GM12878 (cell line): ENCODE data around the gene SHC3. TPM values are rescaled to one million over a fixed set of nuclear protein-coding genes. Genes with fewer than 3 reads are reported as not detected.

Experiments
- ATAC-seq: fragments of 200-7000 bp; cut with Tn5 transposase; 3 replicates; pipeline ENCODE4 v1.9.1; 2020; ENCODE audit warnings: mild to moderate bottlenecking, moderate library complexity
- BruUV-seq: library from RNA; stranded (reverse); fragments of 400-500 nt; replicated peaks from 2 replicates; lab custom pipeline; 2021; lab: Mats Ljungman, UMichigan
- CTCF ChIA-PET: fragments of 300-600 bp; sonication (Branson Sonifier 250); formaldehyde crosslinking; extraction: SDS; loops from one replicate; lab custom pipeline; 2021; ENCODE audit warnings: inconsistent platforms; lab: Yijun Ruan, JAX
- POLR2A ChIA-PET: fragments of 350-600 bp; formaldehyde crosslinking; extraction: SDS; loops from one replicate; lab custom pipeline; 2021; ENCODE audit warnings: inconsistent platforms; lab: Charles Lee
- RAD21 ChIA-PET: fragments of 300-600 bp; sonication (Branson Sonifier 250); formaldehyde crosslinking; loops from one replicate; lab custom pipeline; 2023; ENCODE audit warnings: antibody characterized with exemption; ENCODE audit not compliant: unreplicated experiment; lab: Charles Lee
- SMC1A ChIA-PET: fragments of 300-600 bp; sonication (Branson Sonifier 250); formaldehyde crosslinking; loops from one replicate; lab custom pipeline; 2023; ENCODE audit not compliant: unreplicated experiment, uncharacterized antibody; lab: Charles Lee
- DNase-seq: peaks from one replicate; pipeline ENCODE4 v3.0.0-alpha.2; 2011; ENCODE audit warnings: low read depth, low spot score
- FAIRE-seq: peaks from 3 replicates; lab custom pipeline; 2011; peaks lifted over from hg19 to GRCh38; lab: Jason Lieb, UNC
- H2AFZ ChIP-seq: 2 replicates; pipeline ENCODE4 v1.6.0; 2011; ENCODE audit warnings: low read depth, low read length, control low read depth; ENCODE audit not compliant: control insufficient read depth
- H3K27ac ChIP-seq: 2 replicates; pipeline ENCODE4 v1.5.1; 2011; ENCODE audit warnings: control low read depth; ENCODE audit not compliant: control insufficient read depth, insufficient read depth
- H3K27me3 ChIP-seq, 2 experiments: replicated peaks in 1 of 2; 2 replicates each; pipeline versions ENCODE4 v1.6.0 to v1.6.1; 2011; ENCODE audit warnings: low read length in 1 of 2; ENCODE audit not compliant: control insufficient read depth in 2 of 2, insufficient read depth in 2 of 2
- H3K36me3 ChIP-seq, 2 experiments: 2 replicates each; pipeline ENCODE4 v1.5.1; 2011; ENCODE audit warnings: low read length in 1 of 2; ENCODE audit not compliant: control insufficient read depth in 2 of 2, insufficient read depth in 2 of 2
- H3K4me1 ChIP-seq: 2 replicates; pipeline ENCODE4 v1.6.1; 2011; ENCODE audit warnings: mild to moderate bottlenecking, low read length, moderate library complexity, mixed read lengths; ENCODE audit not compliant: control insufficient read depth, insufficient read depth
- H3K4me2 ChIP-seq: 2 replicates; pipeline ENCODE4 v1.6.0; 2011; ENCODE audit warnings: control low read depth; ENCODE audit not compliant: control insufficient read depth, insufficient read depth
- H3K4me3 ChIP-seq: fragments of 200-600 bp; sonication (generic); 2 replicates; pipeline ENCODE4 v1.5.1; 2016
- H3K79me2 ChIP-seq: 2 replicates; pipeline ENCODE4 v1.6.0; 2011; ENCODE audit warnings: low read length; ENCODE audit not compliant: control insufficient read depth, insufficient read depth
- H3K9ac ChIP-seq: 2 replicates; pipeline ENCODE4 v1.8.0; 2011; ENCODE audit warnings: low read length, control low read depth, mixed read lengths; ENCODE audit not compliant: control insufficient read depth, insufficient read depth
- H3K9me3 ChIP-seq: replicated peaks from 3 replicates; pipeline ENCODE4 v1.5.1; 2011; ENCODE audit warnings: mild to moderate bottlenecking, low read length; ENCODE audit not compliant: control insufficient read depth, insufficient read depth
- H4K20me1 ChIP-seq: 2 replicates; pipeline ENCODE4 v1.6.0; 2011; ENCODE audit not compliant: control insufficient read depth, insufficient read depth
- HDAC6 ChIP-seq: fragments of 200-600 bp; sonication (generic); IDR thresholded peaks from one replicate; pipeline ENCODE4 v1.8.0; 2017; ENCODE audit warnings: antibody characterized with exemption; ENCODE audit not compliant: unreplicated experiment
- MTA2 ChIP-seq: fragments of 450-650 bp; IDR thresholded peaks from 2 replicates; pipeline ENCODE4 v1.6.1; 2016; ENCODE audit warnings: low read depth, mild to moderate bottlenecking, moderate library complexity
- NFXL1 ChIP-seq: fragments of 450-650 bp; IDR thresholded peaks from 2 replicates; pipeline ENCODE4 v1.6.1; 2017; ENCODE audit warnings: antibody characterized with exemption, mild to moderate bottlenecking, borderline replicate concordance
- NR2C2 ChIP-seq: IDR thresholded peaks from 2 replicates; pipeline ENCODE4 v1.6.1; 2011; ENCODE audit warnings: borderline replicate concordance, low read depth; ENCODE audit not compliant: control insufficient read depth, insufficient read length
- PAX8 ChIP-seq: fragments of 450-650 bp; IDR thresholded peaks from 2 replicates; pipeline ENCODE4 v1.6.1; 2017; ENCODE audit warnings: mild to moderate bottlenecking, moderate library complexity
- PML ChIP-seq: IDR thresholded peaks from 2 replicates; pipeline ENCODE4 v1.6.1; 2012; ENCODE audit warnings: low read length, inconsistent platforms
- POLR2A ChIP-seq: IDR thresholded peaks from 2 replicates; pipeline ENCODE4 v1.6.1; 2011; ENCODE audit warnings: low read depth, mild to moderate bottlenecking, low read length
- RUNX3 ChIP-seq: IDR thresholded peaks from 2 replicates; pipeline ENCODE4 v1.6.1; 2012; ENCODE audit warnings: low read length, inconsistent platforms
- SMAD5 ChIP-seq: IDR thresholded peaks from 2 replicates; pipeline ENCODE4 v1.6.1; 2016; ENCODE audit warnings: antibody characterized with exemption, low read depth
- STAT3 ChIP-seq: IDR thresholded peaks from 2 replicates; pipeline ENCODE4 v1.6.1; 2011; ENCODE audit warnings: low read depth, low read length, improper control_type of control experiment
- TCF7 ChIP-seq: IDR thresholded peaks from 2 replicates; pipeline ENCODE4 v1.6.1; 2014; ENCODE audit warnings: antibody characterized with exemption, borderline replicate concordance
- ZNF207 ChIP-seq: fragments of 450-650 bp; IDR thresholded peaks from 2 replicates; pipeline ENCODE4 v1.6.1; 2014; ENCODE audit warnings: antibody characterized with exemption, mild to moderate bottlenecking, borderline replicate concordance
- ZZZ3 ChIP-seq: IDR thresholded peaks from 2 replicates; pipeline ENCODE4 v1.6.1; 2011; ENCODE audit warnings: low read depth; ENCODE audit not compliant: control insufficient read depth, insufficient read length
- WGBS: methylation state at CpG from one replicate; pipeline ENCODE4 v1.1.6; 2016; ENCODE audit warnings: low lambda C conversion rate; ENCODE audit not compliant: insufficient replicate concordance, insufficient coverage; ENCODE audit errors: missing lambda C conversion rate; 5-methylcytosine and 5-hydroxymethylcytosine counted together
- in situ Hi-C: fragments of 300-500 bp; cut with MboI; formaldehyde crosslinking; loops from 9 replicates; pipeline ENCODE4 v1.14.3; 2018; ENCODE audit warnings: mixed read lengths
- intact Hi-C: fragments of 100-400 bp; cut with micrococcal nuclease; formaldehyde crosslinking; loops from one replicate; pipeline ENCODE4 v1.14.2; 2022; ENCODE audit not compliant: unreplicated experiment
- polyA plus RNA-seq, 11 experiments: library from polyadenylated mRNA; depleted of rRNA in 4 of 11; unstranded in 6 of 11; stranded (reverse) in 5 of 11; fragments of >200 nt; fragmentation: Nextera tagmentation in 4 of 11; fragmentation: Illumina TruSeq in 1 of 11; extraction: Ambion mirVana in 4 of 11; extraction: Trizol in 1 of 11; gene quantifications; 1 replicate in 1 of 11; 2 replicates in 10 of 11; pipeline versions ENCODE4 v1.2.1 to v1.2.3, GENCODE V29; 2011 to 2016; ENCODE audit warnings: inconsistent platforms in 2 of 11, missing spikeins in 2 of 11, low read depth in 1 of 11
- total RNA-seq, 4 experiments: library from RNA; depleted of rRNA in 3 of 4; stranded (reverse); fragments of >200 nt in 3 of 4; fragmentation: Illumina TruSeq in 1 of 4; extraction: Trizol in 1 of 4; gene quantifications; 2 replicates each; pipeline versions ENCODE4 v1.2.1 to v1.2.3, GENCODE V29; 2013 to 2021
- TF ChIP-seq, protein P1 (sequence below): IDR thresholded peaks from 2 replicates; pipeline ENCODE4 v1.6.1; 2012; ENCODE audit warnings: mild to moderate bottlenecking, low read depth, low read length
- TF ChIP-seq, protein P2 (sequence below): fragments of 450-650 bp; formaldehyde crosslinking; IDR thresholded peaks from 2 replicates; pipeline ENCODE4 v1.5.0; 2022; ENCODE audit warnings: mild to moderate bottlenecking, missing genetic modification characterization
- TF ChIP-seq, protein P3 (sequence below): IDR thresholded peaks from 2 replicates; pipeline ENCODE4 v1.6.1; 2011; ENCODE audit warnings: mild to moderate bottlenecking, low read depth, low read length, moderate library complexity; ENCODE audit not compliant: insufficient replicate concordance
- TF ChIP-seq, protein P4 (sequence below): IDR thresholded peaks from 2 replicates; pipeline ENCODE4 v1.6.1; 2011; ENCODE audit warnings: borderline replicate concordance, low read depth, mild to moderate bottlenecking, moderate library complexity, mixed read lengths, low read length; ENCODE audit not compliant: insufficient read depth; ENCODE audit errors: extremely low read length

The SHC3 gene
- total and polyA plus RNA-seq, 10 of the 15 experiments (the other 5 are each of a cell fraction or from before 2014, with no cell fraction given) = 0.01 to 0.06 TPM; not detected in 8

DNA sequence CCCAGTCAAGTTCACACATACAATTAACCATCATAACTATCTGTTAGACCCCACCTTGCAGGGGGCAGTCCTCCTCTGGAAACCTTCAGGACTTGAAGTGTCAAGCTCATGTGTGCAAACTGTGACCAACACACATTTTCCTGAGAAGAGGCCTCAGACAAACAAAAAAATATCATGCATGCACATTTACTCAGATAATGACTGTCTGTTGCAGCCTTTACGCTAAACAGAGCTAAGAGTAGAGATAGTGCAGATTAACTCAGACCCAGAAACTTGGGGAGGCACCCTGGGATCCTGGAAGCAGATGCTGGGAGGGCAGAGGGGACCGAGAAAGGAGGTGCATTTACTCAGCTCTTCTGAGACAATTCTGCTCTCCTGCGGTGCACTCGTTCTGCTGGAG is 191.0 kb downstream of the SHC3 start:
- RAD21 ChIA-PET = no interaction called here
- intact Hi-C loops = no loop called here
- in situ Hi-C loops = no loop called here
- no peak overlapping the region for H3K27ac ChIP-seq
- no peak overlapping the region for H3K4me2 ChIP-seq
- SMC1A ChIA-PET = no interaction called here
- no peak overlapping the region for H2AFZ ChIP-seq
- CTCF ChIA-PET = no interaction called here
- WGBS = 49% methylated on average over 4 of the region's 4 CpGs
- no peak for DNase-seq
- H3K4me3 ChIP-seq = no peak overlapping the region
- BruUV-seq = no TSS peak
- POLR2A ChIA-PET = no interaction called here
- H4K20me1 ChIP-seq = no peaks in the 10 kb centered on the region
- H3K79me2 ChIP-seq = no peaks in the 10 kb centered on the region
- no peaks in the 10 kb centered on the region for H3K36me3 ChIP-seq
- H3K27me3 ChIP-seq = peaks cover 1 to 3% of the 10 kb centered on the region in 2 experiments; a peak in 2 of 4 replicates
- H3K9me3 ChIP-seq = no peaks in the 10 kb centered on the region
- FAIRE-seq = no peak
- no peak for ATAC-seq
- H3K9ac ChIP-seq = no peak overlapping the region
- H3K4me1 ChIP-seq = no peaks in the 10 kb centered on the region; the same call in 1 of the 2 replicates
- TF ChIP-seq PML (no peak), ZZZ3 (no peak), ZNF207 (no peak), MTA2 (no peak), RUNX3 (no peak), POLR2A (no peak), PAX8 (no peak), NFXL1 (no peak), NR2C2 (no peak), HDAC6 (no peak), STAT3 (no peak), TCF7 (no peak), SMAD5 (no peak)
- TF ChIP-seq, protein P1, sequence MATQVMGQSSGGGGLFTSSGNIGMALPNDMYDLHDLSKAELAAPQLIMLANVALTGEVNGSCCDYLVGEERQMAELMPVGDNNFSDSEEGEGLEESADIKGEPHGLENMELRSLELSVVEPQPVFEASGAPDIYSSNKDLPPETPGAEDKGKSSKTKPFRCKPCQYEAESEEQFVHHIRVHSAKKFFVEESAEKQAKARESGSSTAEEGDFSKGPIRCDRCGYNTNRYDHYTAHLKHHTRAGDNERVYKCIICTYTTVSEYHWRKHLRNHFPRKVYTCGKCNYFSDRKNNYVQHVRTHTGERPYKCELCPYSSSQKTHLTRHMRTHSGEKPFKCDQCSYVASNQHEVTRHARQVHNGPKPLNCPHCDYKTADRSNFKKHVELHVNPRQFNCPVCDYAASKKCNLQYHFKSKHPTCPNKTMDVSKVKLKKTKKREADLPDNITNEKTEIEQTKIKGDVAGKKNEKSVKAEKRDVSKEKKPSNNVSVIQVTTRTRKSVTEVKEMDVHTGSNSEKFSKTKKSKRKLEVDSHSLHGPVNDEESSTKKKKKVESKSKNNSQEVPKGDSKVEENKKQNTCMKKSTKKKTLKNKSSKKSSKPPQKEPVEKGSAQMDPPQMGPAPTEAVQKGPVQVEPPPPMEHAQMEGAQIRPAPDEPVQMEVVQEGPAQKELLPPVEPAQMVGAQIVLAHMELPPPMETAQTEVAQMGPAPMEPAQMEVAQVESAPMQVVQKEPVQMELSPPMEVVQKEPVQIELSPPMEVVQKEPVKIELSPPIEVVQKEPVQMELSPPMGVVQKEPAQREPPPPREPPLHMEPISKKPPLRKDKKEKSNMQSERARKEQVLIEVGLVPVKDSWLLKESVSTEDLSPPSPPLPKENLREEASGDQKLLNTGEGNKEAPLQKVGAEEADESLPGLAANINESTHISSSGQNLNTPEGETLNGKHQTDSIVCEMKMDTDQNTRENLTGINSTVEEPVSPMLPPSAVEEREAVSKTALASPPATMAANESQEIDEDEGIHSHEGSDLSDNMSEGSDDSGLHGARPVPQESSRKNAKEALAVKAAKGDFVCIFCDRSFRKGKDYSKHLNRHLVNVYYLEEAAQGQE = no peak
- TF ChIP-seq, protein P2, sequence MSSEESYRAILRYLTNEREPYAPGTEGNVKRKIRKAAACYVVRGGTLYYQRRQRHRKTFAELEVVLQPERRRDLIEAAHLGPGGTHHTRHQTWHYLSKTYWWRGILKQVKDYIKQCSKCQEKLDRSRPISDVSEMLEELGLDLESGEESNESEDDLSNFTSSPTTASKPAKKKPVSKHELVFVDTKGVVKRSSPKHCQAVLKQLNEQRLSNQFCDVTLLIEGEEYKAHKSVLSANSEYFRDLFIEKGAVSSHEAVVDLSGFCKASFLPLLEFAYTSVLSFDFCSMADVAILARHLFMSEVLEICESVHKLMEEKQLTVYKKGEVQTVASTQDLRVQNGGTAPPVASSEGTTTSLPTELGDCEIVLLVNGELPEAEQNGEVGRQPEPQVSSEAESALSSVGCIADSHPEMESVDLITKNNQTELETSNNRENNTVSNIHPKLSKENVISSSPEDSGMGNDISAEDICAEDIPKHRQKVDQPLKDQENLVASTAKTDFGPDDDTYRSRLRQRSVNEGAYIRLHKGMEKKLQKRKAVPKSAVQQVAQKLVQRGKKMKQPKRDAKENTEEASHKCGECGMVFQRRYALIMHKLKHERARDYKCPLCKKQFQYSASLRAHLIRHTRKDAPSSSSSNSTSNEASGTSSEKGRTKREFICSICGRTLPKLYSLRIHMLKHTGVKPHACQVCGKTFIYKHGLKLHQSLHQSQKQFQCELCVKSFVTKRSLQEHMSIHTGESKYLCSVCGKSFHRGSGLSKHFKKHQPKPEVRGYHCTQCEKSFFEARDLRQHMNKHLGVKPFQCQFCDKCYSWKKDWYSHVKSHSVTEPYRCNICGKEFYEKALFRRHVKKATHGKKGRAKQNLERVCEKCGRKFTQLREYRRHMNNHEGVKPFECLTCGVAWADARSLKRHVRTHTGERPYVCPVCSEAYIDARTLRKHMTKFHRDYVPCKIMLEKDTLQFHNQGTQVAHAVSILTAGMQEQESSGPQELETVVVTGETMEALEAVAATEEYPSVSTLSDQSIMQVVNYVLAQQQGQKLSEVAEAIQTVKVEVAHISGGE (CRISPR knock-in tag) = no peak
- TF ChIP-seq, protein P3, sequence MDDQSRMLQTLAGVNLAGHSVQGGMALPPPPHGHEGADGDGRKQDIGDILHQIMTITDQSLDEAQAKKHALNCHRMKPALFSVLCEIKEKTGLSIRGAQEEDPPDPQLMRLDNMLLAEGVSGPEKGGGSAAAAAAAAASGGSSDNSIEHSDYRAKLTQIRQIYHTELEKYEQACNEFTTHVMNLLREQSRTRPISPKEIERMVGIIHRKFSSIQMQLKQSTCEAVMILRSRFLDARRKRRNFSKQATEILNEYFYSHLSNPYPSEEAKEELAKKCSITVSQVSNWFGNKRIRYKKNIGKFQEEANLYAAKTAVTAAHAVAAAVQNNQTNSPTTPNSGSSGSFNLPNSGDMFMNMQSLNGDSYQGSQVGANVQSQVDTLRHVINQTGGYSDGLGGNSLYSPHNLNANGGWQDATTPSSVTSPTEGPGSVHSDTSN = no peak
- TF ChIP-seq, protein P4, sequence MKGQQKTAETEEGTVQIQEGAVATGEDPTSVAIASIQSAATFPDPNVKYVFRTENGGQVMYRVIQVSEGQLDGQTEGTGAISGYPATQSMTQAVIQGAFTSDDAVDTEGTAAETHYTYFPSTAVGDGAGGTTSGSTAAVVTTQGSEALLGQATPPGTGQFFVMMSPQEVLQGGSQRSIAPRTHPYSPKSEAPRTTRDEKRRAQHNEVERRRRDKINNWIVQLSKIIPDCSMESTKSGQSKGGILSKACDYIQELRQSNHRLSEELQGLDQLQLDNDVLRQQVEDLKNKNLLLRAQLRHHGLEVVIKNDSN = no peak
